Peyer's patch (tissue), 4 donors: ENCODE results near the gene HDGFL2.

ENCODE experiments used
- POLR2A ChIP-seq, 2 donors: fragments of 450-650 bp; IDR thresholded peaks; one replicate each; pipeline ENCODE4 v1.5.1; 2017; ENCODE audit warnings: antibody characterized with exemption in 2 of 2, mild to moderate bottlenecking in 2 of 2, moderate library complexity in 2 of 2
- TF ChIP-seq, protein P1 (sequence below), 6 experiments: fragments of 450-650 bp in 4 of 6; fragments of 200-600 bp in 2 of 6; sonication (generic) in 1 of 6; IDR thresholded peaks; one replicate each; pipeline ENCODE4 v1.5.1; 2017 to 2019; ENCODE audit warnings: antibody characterized with exemption in 6 of 6, mild to moderate bottlenecking in 3 of 6, moderate library complexity in 1 of 6

DNA sequence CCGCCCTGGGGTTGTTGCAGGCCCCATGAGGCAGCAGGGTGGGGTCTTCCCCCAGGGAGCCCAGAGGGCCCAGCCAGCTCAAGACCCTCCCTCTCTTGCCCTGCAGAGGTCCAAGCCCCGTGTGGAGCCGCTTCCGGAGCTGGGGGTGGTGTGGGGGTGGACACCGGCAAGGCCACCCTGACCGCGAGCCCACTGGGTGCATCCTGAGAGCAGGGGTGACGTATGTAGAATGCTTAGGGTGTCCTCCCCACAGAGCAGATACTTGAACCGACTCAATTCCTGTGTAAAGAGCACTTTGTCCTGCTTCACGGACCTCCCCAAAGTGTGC is 29.3 kb upstream of the HDGFL2 start:
- no peak for TF ChIP-seq POLR2A (IDR thresholded peaks at IDR 0.05)
- TF ChIP-seq, protein P1, sequence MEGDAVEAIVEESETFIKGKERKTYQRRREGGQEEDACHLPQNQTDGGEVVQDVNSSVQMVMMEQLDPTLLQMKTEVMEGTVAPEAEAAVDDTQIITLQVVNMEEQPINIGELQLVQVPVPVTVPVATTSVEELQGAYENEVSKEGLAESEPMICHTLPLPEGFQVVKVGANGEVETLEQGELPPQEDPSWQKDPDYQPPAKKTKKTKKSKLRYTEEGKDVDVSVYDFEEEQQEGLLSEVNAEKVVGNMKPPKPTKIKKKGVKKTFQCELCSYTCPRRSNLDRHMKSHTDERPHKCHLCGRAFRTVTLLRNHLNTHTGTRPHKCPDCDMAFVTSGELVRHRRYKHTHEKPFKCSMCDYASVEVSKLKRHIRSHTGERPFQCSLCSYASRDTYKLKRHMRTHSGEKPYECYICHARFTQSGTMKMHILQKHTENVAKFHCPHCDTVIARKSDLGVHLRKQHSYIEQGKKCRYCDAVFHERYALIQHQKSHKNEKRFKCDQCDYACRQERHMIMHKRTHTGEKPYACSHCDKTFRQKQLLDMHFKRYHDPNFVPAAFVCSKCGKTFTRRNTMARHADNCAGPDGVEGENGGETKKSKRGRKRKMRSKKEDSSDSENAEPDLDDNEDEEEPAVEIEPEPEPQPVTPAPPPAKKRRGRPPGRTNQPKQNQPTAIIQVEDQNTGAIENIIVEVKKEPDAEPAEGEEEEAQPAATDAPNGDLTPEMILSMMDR (IDR thresholded peaks at IDR 0.05), result no peak
